ENCODE results near the gene P3H2. TPM values are rescaled to one million over a fixed set of nuclear protein-coding genes. Genes with fewer than 3 reads are reported as not detected.
A peak's percentile ranks its signal among the peaks of the same experiment; 100 is the strongest.

P3H2 gene
- total and polyA plus RNA-seq, 2 donors (not counting 1 experiment from before 2014, with no cell fraction given), result 20.5 to 21.6 TPM

- DNase-seq (ENCODE audit: low read depth in 2 of 2), result peak in 1 of 2 donors; percentile 28
Observed at GRCh38 chr3:190130037-190130436, 9.3 kb upstream of the P3H2 start.

GRCh38 chr3:190127797-190128196 lies 7.1 kb upstream of the P3H2 start:
- no peak for DNase-seq (ENCODE audit: low read depth in 2 of 2)
- no peak overlapping the region for H3K27ac ChIP-seq (ENCODE audit: insufficient read depth, low read length)
- H3K4me3 ChIP-seq (replicated peaks in 1 of 4; ENCODE audit: control extremely low read depth in 1 of 4, insufficient read depth in 1 of 4, low read depth in 3 of 4, low read length in 4 of 4), result no peak overlapping the region
- H3K4me2 ChIP-seq (ENCODE audit: extremely low read depth, insufficient read depth, low read length), result no peak overlapping the region
- H2AFZ ChIP-seq (ENCODE audit: low read length), result no peak overlapping the region
- no peak for TF ChIP-seq EZH2 (IDR thresholded peaks at IDR 0.05; ENCODE audit: low read length, missing control alignments)
- TF ChIP-seq CTCF (conservative IDR thresholded peaks at IDR 0.05 in 1 of 2, IDR thresholded peaks at IDR 0.05 in 1 of 2; ENCODE audit: low read depth in 1 of 2, low read length in 2 of 2), result no peak
- H3K27me3 ChIP-seq (ENCODE audit: control insufficient read depth, insufficient read depth, low read length), result no peaks in the 10 kb centered on the region
- no peaks in the 10 kb centered on the region for H3K9me3 ChIP-seq (ENCODE audit: control insufficient read depth, insufficient read depth, low read depth, low read length)
- H3K36me3 ChIP-seq (ENCODE audit: control insufficient read depth, insufficient read depth, low read length), result no peaks in the 10 kb centered on the region
- H3K9ac ChIP-seq (ENCODE audit: insufficient read depth, low read length), result no peak overlapping the region
- H3K79me2 ChIP-seq (ENCODE audit: control insufficient read depth, insufficient read depth, low read length), result no peaks in the 10 kb centered on the region
- no peaks in the 10 kb centered on the region for H4K20me1 ChIP-seq (ENCODE audit: control insufficient read depth, extremely low read depth, insufficient read depth, low read length)
- no peaks in the 10 kb centered on the region for H3K4me1 ChIP-seq (ENCODE audit: control insufficient read depth, extremely low read depth, insufficient read depth, low read length)

More at GRCh38 chr3:190130037-190130436, 9.3 kb upstream of the P3H2 start:
- Histone ChIP-seq H3K9me3 (ENCODE audit: control insufficient read depth, insufficient read depth, low read depth, low read length) (no peaks in the 10 kb centered on the region), H3K9ac (ENCODE audit: insufficient read depth, low read length) (no peak overlapping the region), H3K36me3 (ENCODE audit: control insufficient read depth, insufficient read depth, low read length) (no peaks in the 10 kb centered on the region), H4K20me1 (ENCODE audit: control insufficient read depth, extremely low read depth, insufficient read depth, low read length) (no peaks in the 10 kb centered on the region), H3K4me2 (ENCODE audit: extremely low read depth, insufficient read depth, low read length) (no peak overlapping the region), H3K27me3 (ENCODE audit: control insufficient read depth, insufficient read depth, low read length) (no peaks in the 10 kb centered on the region), H3K79me2 (ENCODE audit: control insufficient read depth, insufficient read depth, low read length) (no peaks in the 10 kb centered on the region), H3K4me1 (ENCODE audit: control insufficient read depth, extremely low read depth, insufficient read depth, low read length) (no peaks in the 10 kb centered on the region), H3K27ac (ENCODE audit: insufficient read depth, low read length) (no peak overlapping the region), H3K4me3 (replicated peaks in 1 of 4; ENCODE audit: control extremely low read depth in 1 of 4, insufficient read depth in 1 of 4, low read depth in 3 of 4, low read length in 4 of 4) (no peak overlapping the region), H2AFZ (ENCODE audit: low read length) (no peak overlapping the region)
- TF ChIP-seq EZH2 (IDR thresholded peaks at IDR 0.05; ENCODE audit: low read length, missing control alignments) (no peak), CTCF (conservative IDR thresholded peaks at IDR 0.05 in 1 of 2, IDR thresholded peaks at IDR 0.05 in 1 of 2; ENCODE audit: low read depth in 1 of 2, low read length in 2 of 2) (no peak)

- H3K9ac ChIP-seq (ENCODE audit: insufficient read depth, low read length), result no peak overlapping the region
- TF ChIP-seq EZH2 (IDR thresholded peaks at IDR 0.05; ENCODE audit: low read length, missing control alignments) (no peak), CTCF (conservative IDR thresholded peaks at IDR 0.05 in 1 of 2, IDR thresholded peaks at IDR 0.05 in 1 of 2; ENCODE audit: low read depth in 1 of 2, low read length in 2 of 2) (no peak)
Observed at GRCh38 chr3:190127195-190127594, 6.5 kb upstream of the P3H2 start.

More at GRCh38 chr3:190127195-190127594, 6.5 kb upstream of the P3H2 start:
- no peak for DNase-seq (ENCODE audit: low read depth in 2 of 2)
- H3K9me3 ChIP-seq (ENCODE audit: control insufficient read depth, insufficient read depth, low read depth, low read length), result no peaks in the 10 kb centered on the region
- H3K36me3 ChIP-seq (ENCODE audit: control insufficient read depth, insufficient read depth, low read length), result no peaks in the 10 kb centered on the region
- no peak overlapping the region for H3K4me3 ChIP-seq (replicated peaks in 1 of 4; ENCODE audit: control extremely low read depth in 1 of 4, insufficient read depth in 1 of 4, low read depth in 3 of 4, low read length in 4 of 4)
- no peaks in the 10 kb centered on the region for H4K20me1 ChIP-seq (ENCODE audit: control insufficient read depth, extremely low read depth, insufficient read depth, low read length)
- no peaks in the 10 kb centered on the region for H3K27me3 ChIP-seq (ENCODE audit: control insufficient read depth, insufficient read depth, low read length)
- no peak overlapping the region for H3K27ac ChIP-seq (ENCODE audit: insufficient read depth, low read length)
- no peak overlapping the region for H2AFZ ChIP-seq (ENCODE audit: low read length)
- no peak overlapping the region for H3K4me2 ChIP-seq (ENCODE audit: extremely low read depth, insufficient read depth, low read length)
- no peaks in the 10 kb centered on the region for H3K79me2 ChIP-seq (ENCODE audit: control insufficient read depth, insufficient read depth, low read length)
- H3K4me1 ChIP-seq (ENCODE audit: control insufficient read depth, extremely low read depth, insufficient read depth, low read length), result no peaks in the 10 kb centered on the region
